Liver (tissue), 9 donors: ENCODE data around the gene RERE. TPM values are rescaled to one million over a fixed set of nuclear protein-coding genes. Genes with fewer than 3 reads are reported as not detected.

ENCODE experiments used
- DNase-seq: peaks from one replicate; pipeline ENCODE4 v3.0.0-alpha.2; 2017; ENCODE audit warnings: low spot score
- H3K27ac ChIP-seq, 2 donors: one replicate each; pipeline ENCODE4 v1.7.0; 2013; ENCODE audit warnings: inconsistent platforms in 2 of 2, low read length in 2 of 2, control low read depth in 1 of 2, low read depth in 1 of 2, mild to moderate bottlenecking in 1 of 2
- H3K27me3 ChIP-seq, 4 donors: one replicate each; pipeline versions ENCODE4 v1.6.1 to v1.7.0; 2013; ENCODE audit warnings: low read length in 3 of 4, inconsistent platforms in 1 of 4, mild to moderate bottlenecking in 1 of 4, moderate library complexity in 1 of 4; ENCODE audit not compliant: control insufficient read depth in 4 of 4, insufficient read depth in 4 of 4
- H3K36me3 ChIP-seq, 4 donors: one replicate each; pipeline versions ENCODE4 v1.6.1 to v1.7.0; 2013; ENCODE audit warnings: low read length in 3 of 4, mild to moderate bottlenecking in 3 of 4, low read depth in 1 of 4, moderate library complexity in 1 of 4; ENCODE audit not compliant: control insufficient read depth in 4 of 4, insufficient read depth in 3 of 4
- H3K4me1 ChIP-seq, 4 donors: one replicate each; pipeline versions ENCODE4 v1.6.1 to v1.7.0; 2013; ENCODE audit warnings: low read length in 3 of 4, mild to moderate bottlenecking in 3 of 4, moderate library complexity in 1 of 4; ENCODE audit not compliant: control insufficient read depth in 4 of 4, insufficient read depth in 4 of 4
- H3K4me3 ChIP-seq, 3 donors: one replicate each; pipeline versions ENCODE4 v1.6.1 to v1.7.0; 2013; ENCODE audit warnings: low read length in 3 of 3, control low read depth in 1 of 3, low read depth in 1 of 3, mild to moderate bottlenecking in 1 of 3
- H3K9ac ChIP-seq, 2 donors: one replicate each; pipeline ENCODE4 v1.7.0; 2013; ENCODE audit warnings: low read length in 2 of 2, mild to moderate bottlenecking in 2 of 2, moderate library complexity in 2 of 2, control low read depth in 1 of 2, low read depth in 1 of 2
- H3K9me3 ChIP-seq, 4 donors: one replicate each; pipeline versions ENCODE4 v1.6.1 to v1.7.0; 2013; ENCODE audit warnings: low read length in 3 of 4; ENCODE audit not compliant: control insufficient read depth in 4 of 4
- ATF3 ChIP-seq: IDR thresholded peaks from 2 replicates; pipeline ENCODE4 v1.6.1; 2016; ENCODE audit warnings: antibody characterized with exemption
- CTCF ChIP-seq: fragments of 150-350 bp; IDR thresholded peaks from 2 replicates; pipeline ENCODE4 v1.5.1; 2017; ENCODE audit warnings: improper control_type of control experiment, low read depth, low read length; ENCODE audit not compliant: missing input control
- EGR1 ChIP-seq, 2 donors: IDR thresholded peaks; 2 replicates each; pipeline ENCODE4 v1.6.1; 2016 to 2018; ENCODE audit warnings: antibody characterized with exemption in 2 of 2, low read depth in 2 of 2
- FOXA1 ChIP-seq: IDR thresholded peaks from 2 replicates; pipeline ENCODE4 v1.6.1; 2016; ENCODE audit warnings: antibody characterized with exemption
- FOXA2 ChIP-seq: IDR thresholded peaks from 2 replicates; pipeline ENCODE4 v1.6.1; 2016; ENCODE audit warnings: antibody characterized with exemption
- GABPA ChIP-seq, 2 donors: IDR thresholded peaks in 1 of 2; conservative IDR thresholded peaks in 1 of 2; 2 replicates each; pipeline ENCODE4 v1.6.1; 2016; ENCODE audit warnings: antibody characterized with exemption in 2 of 2, mild to moderate bottlenecking in 1 of 2, moderate library complexity in 1 of 2
- HNF4A ChIP-seq, 2 donors: conservative IDR thresholded peaks; 2 replicates each; pipeline ENCODE4 v1.6.1; 2016; ENCODE audit warnings: antibody characterized with exemption in 2 of 2, mild to moderate bottlenecking in 2 of 2
- HNF4G ChIP-seq: IDR thresholded peaks from 2 replicates; pipeline ENCODE4 v1.6.1; 2016; ENCODE audit warnings: antibody characterized with exemption
- JUND ChIP-seq, 2 donors: IDR thresholded peaks; 2 replicates each; pipeline ENCODE4 v1.6.1; 2016; ENCODE audit warnings: antibody characterized with exemption in 2 of 2
- MAX ChIP-seq: IDR thresholded peaks from 2 replicates; pipeline ENCODE4 v1.6.1; 2016; ENCODE audit warnings: antibody characterized with exemption
- NR2F2 ChIP-seq: IDR thresholded peaks from 2 replicates; pipeline ENCODE4 v1.6.1; 2016; ENCODE audit warnings: antibody characterized with exemption
- RAD21 ChIP-seq, 2 donors: IDR thresholded peaks; 2 replicates each; pipeline ENCODE4 v1.6.1; 2016; ENCODE audit warnings: antibody characterized with exemption in 2 of 2, mild to moderate bottlenecking in 2 of 2
- REST ChIP-seq: IDR thresholded peaks from 2 replicates; pipeline ENCODE4 v1.6.1; 2016; ENCODE audit warnings: antibody characterized with exemption, mild to moderate bottlenecking
- RXRA ChIP-seq, 2 donors: IDR thresholded peaks; 2 replicates each; pipeline ENCODE4 v1.6.1; 2017 to 2018; ENCODE audit warnings: antibody characterized with exemption in 2 of 2, mild to moderate bottlenecking in 1 of 2
- SP1 ChIP-seq: IDR thresholded peaks from 2 replicates; pipeline ENCODE4 v1.6.1; 2018; ENCODE audit warnings: antibody characterized with exemption, mild to moderate bottlenecking
- TAF1 ChIP-seq: conservative IDR thresholded peaks from 2 replicates; pipeline ENCODE4 v1.6.1; 2016; ENCODE audit warnings: antibody characterized with exemption, mild to moderate bottlenecking
- YY1 ChIP-seq: IDR thresholded peaks from 2 replicates; pipeline ENCODE4 v1.6.1; 2016; ENCODE audit warnings: antibody characterized with exemption, mild to moderate bottlenecking
- WGBS: extraction: QIAGEN DNeasy Blood & Tissue Kit; methylation state at CpG from one replicate; pipeline ENCODE4 v1.1.7; 2013; 5-methylcytosine and 5-hydroxymethylcytosine counted together
- polyA plus RNA-seq, 2 donors: library from polyadenylated mRNA; stranded (reverse) in 1 of 2; unstranded in 1 of 2; fragments of 200-250 nt in 1 of 2; fragments of >200 nt in 1 of 2; fragmentation: Nextera tagmentation in 1 of 2; extraction: Ambion mirVana in 1 of 2; gene quantifications; one replicate each; pipeline versions ENCODE4 v1.2.1 to v1.2.3, GENCODE V29; 2013 to 2015
- total RNA-seq, 2 donors: library from RNA; depleted of rRNA; stranded (reverse); fragments of >200 nt; gene quantifications; one replicate each; pipeline ENCODE4 v1.2.3, GENCODE V29; 2014
- TF ChIP-seq, protein P1 (sequence below): IDR thresholded peaks from 2 replicates; pipeline ENCODE4 v1.6.1; 2016; ENCODE audit warnings: antibody characterized with exemption
- donor health status: healthy.
- donor health status: healthy.
- donor health status: healthy.
- donor health status: healthy.
- donor health status: healthy.

RERE gene
- total and polyA plus RNA-seq, 4 donors: 9.8 to 49.1 (median 24.8) TPM

DNA sequence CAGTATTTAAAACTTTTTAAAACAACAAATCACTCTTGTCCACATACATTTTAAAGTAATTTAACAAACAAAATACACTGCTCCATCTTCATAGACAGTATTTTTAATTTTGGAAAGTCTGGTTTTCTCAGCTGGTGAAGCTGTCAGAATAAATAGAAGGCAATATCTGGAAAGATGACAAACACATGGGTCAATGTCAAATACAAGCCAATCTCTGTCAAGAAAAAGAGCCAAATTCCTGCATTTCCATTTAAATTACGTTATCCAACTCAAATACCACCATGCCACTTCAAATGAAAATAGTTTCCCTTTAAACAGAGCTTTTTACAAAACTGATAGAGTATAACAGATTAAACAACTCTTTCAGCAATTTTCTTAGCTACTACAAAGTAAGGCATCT is 176.5 kb downstream of the RERE start:
- peaks cover 13 to 53% (median 39%) of the 10 kb centered on the region in 4 donors for H3K4me1 ChIP-seq
- no peak overlapping the region for H3K9ac ChIP-seq
- no peaks in the 10 kb centered on the region for H3K27me3 ChIP-seq
- 23% methylated on average over 1 of the region's 1 CpG for WGBS
- TF ChIP-seq REST: peak; percentile 15
- TF ChIP-seq TAF1: no peak
- TF ChIP-seq FOXA1: no peak
- TF ChIP-seq CTCF: no peak
- peak; percentile 11 for TF ChIP-seq MAX
- TF ChIP-seq, protein P1, sequence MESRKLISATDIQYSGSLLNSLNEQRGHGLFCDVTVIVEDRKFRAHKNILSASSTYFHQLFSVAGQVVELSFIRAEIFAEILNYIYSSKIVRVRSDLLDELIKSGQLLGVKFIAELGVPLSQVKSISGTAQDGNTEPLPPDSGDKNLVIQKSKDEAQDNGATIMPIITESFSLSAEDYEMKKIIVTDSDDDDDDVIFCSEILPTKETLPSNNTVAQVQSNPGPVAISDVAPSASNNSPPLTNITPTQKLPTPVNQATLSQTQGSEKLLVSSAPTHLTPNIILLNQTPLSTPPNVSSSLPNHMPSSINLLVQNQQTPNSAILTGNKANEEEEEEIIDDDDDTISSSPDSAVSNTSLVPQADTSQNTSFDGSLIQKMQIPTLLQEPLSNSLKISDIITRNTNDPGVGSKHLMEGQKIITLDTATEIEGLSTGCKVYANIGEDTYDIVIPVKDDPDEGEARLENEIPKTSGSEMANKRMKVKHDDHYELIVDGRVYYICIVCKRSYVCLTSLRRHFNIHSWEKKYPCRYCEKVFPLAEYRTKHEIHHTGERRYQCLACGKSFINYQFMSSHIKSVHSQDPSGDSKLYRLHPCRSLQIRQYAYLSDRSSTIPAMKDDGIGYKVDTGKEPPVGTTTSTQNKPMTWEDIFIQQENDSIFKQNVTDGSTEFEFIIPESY: no peak
- no peak for TF ChIP-seq GABPA (IDR thresholded peaks at IDR 0.05 in 1 of 2, conservative IDR thresholded peaks at IDR 0.05 in 1 of 2)
- TF ChIP-seq ATF3: no peak
- peak in 1 of 2 donors; percentile 4 for TF ChIP-seq RAD21 (IDR thresholded peaks at IDR 0.05)
- no peak for TF ChIP-seq EGR1 (IDR thresholded peaks at IDR 0.05; ENCODE audit: low read depth in 2 of 2)
- TF ChIP-seq HNF4A (conservative IDR thresholded peaks at IDR 0.05): peak in 1 of 2 donors; percentile 20
- no peak for TF ChIP-seq JUND (IDR thresholded peaks at IDR 0.05)
- no peak for TF ChIP-seq SP1
- no peak for TF ChIP-seq FOXA2
- peak; percentile 26 for TF ChIP-seq YY1
- TF ChIP-seq NR2F2: no peak
- no peak for TF ChIP-seq HNF4G
- peak in 1 of 2 donors; percentile 34 for TF ChIP-seq RXRA (IDR thresholded peaks at IDR 0.05)
- no peak overlapping the region for H3K4me3 ChIP-seq
- H3K36me3 ChIP-seq: no peaks in the 10 kb centered on the region
- no peak for DNase-seq
- H3K9me3 ChIP-seq: no peaks in the 10 kb centered on the region
- H3K27ac ChIP-seq: peak overlapping the region in 1 of 2 donors; percentile 19
